Tibial nerve (tissue), 4 donors: ENCODE results near the gene MBOAT2.

ENCODE experiments used
- CTCF ChIP-seq, 5 experiments: fragments of 200-600 bp in 3 of 5; fragments of 450-650 bp in 2 of 5; sonication (generic) in 3 of 5; IDR thresholded peaks; one replicate each; pipeline ENCODE4 v1.5.1; 2016 to 2019; ENCODE audit warnings: antibody characterized with exemption in 5 of 5, mild to moderate bottlenecking in 3 of 5, moderate library complexity in 2 of 5
- EP300 ChIP-seq, 2 donors: sonication (generic); formaldehyde crosslinking; IDR thresholded peaks; one replicate each; pipeline ENCODE4 v1.6.1; 2017; ENCODE audit warnings: antibody characterized with exemption in 2 of 2, mild to moderate bottlenecking in 1 of 2
- POLR2A ChIP-seq, 2 donors: fragments of 450-650 bp; IDR thresholded peaks; one replicate each; pipeline ENCODE4 v1.6.1; 2017; ENCODE audit warnings: antibody characterized with exemption in 2 of 2, mild to moderate bottlenecking in 2 of 2, moderate library complexity in 2 of 2

- TF ChIP-seq CTCF (IDR thresholded peaks at IDR 0.05) (no peak), EP300 (IDR thresholded peaks at IDR 0.05) (no peak), POLR2A (IDR thresholded peaks at IDR 0.05) (no peak)
Measured at GRCh38 chr2:9004338-9005204, 1.1 kb upstream of the MBOAT2 start.
